T-cell (primary cell): ENCODE measurements around the gene IQGAP3. TPM values are rescaled to one million over a fixed set of nuclear protein-coding genes. Genes with fewer than 3 reads are reported as not detected.

Source experiments
- ATAC-seq, 4 experiments: fragments of 200-7000 bp in 3 of 4; fragments of 150-1000 bp in 1 of 4; cut with Tn5 transposase; replicated peaks in 1 of 4; 1 replicate in 3 of 4; 2 replicates in 1 of 4; pipeline ENCODE4 v1.10.0; 2021; ENCODE audit warnings: moderate library complexity in 3 of 4, mild to moderate bottlenecking in 2 of 4, moderate number of reproducible peaks in 1 of 4
- CTCF ChIA-PET, 2 donors: fragments of 300-600 bp; sonication (Branson Sonifier 250); formaldehyde crosslinking; loops; one replicate each; lab custom pipeline; 2022; ENCODE audit warnings: antibody characterized with exemption in 2 of 2; lab: Charles Lee
- POLR2A ChIA-PET, 2 donors: fragments of 300-600 bp; sonication (Branson Sonifier 250); formaldehyde crosslinking; loops; one replicate each; lab custom pipeline; 2022; ENCODE audit warnings: antibody characterized with exemption in 2 of 2; lab: Charles Lee
- DNase-seq, 35 experiments: peaks; one replicate each; pipeline versions ENCODE4 v3.0.0 to v3.0.0-alpha.2; 2013 to 2023
- H3K27ac ChIP-seq: one replicate; pipeline ENCODE4 v1.5.1; 2013; ENCODE audit warnings: low read length
- H3K27me3 ChIP-seq, 2 experiments: replicated peaks in 1 of 2; 1 replicate in 1 of 2; 2 replicates in 1 of 2; pipeline versions ENCODE4 v1.6.1 to v1.7.0; 2013; ENCODE audit warnings: low read length in 1 of 2, mixed read lengths in 1 of 2; ENCODE audit not compliant: control insufficient read depth in 2 of 2, insufficient read depth in 2 of 2; ENCODE audit errors: extremely low read depth in 1 of 2
- H3K36me3 ChIP-seq, 2 donors: 1 replicate in 1 of 2; 2 replicates in 1 of 2; pipeline versions ENCODE4 v1.6.1 to v1.7.0; 2013; ENCODE audit warnings: low read length in 1 of 2; ENCODE audit not compliant: control insufficient read depth in 2 of 2, insufficient read depth in 1 of 2; ENCODE audit errors: extremely low read depth in 1 of 2
- H3K4me1 ChIP-seq, 2 experiments: 1 replicate in 1 of 2; 2 replicates in 1 of 2; pipeline versions ENCODE4 v1.6.1 to v1.7.0; 2013; ENCODE audit warnings: low read length in 2 of 2, mixed read lengths in 1 of 2; ENCODE audit not compliant: insufficient read depth in 2 of 2, control insufficient read depth in 1 of 2; ENCODE audit errors: extremely low read depth in 1 of 2
- H3K4me3 ChIP-seq, 2 donors: 1 replicate in 1 of 2; 2 replicates in 1 of 2; pipeline versions ENCODE4 v1.5.1 to v1.7.0; 2013; ENCODE audit warnings: mild to moderate bottlenecking in 2 of 2, low read length in 1 of 2, moderate library complexity in 1 of 2; ENCODE audit not compliant: control insufficient read depth in 1 of 2; ENCODE audit errors: extremely low read depth in 1 of 2
- H3K9me3 ChIP-seq: 2 replicates; pipeline ENCODE4 v1.7.0; 2013
- H3K27ac Mint-ChIP-seq, 2 donors: one replicate each; pipeline ENCODE4 v1.8.0; 2020 to 2021; ENCODE audit warnings: mild to moderate bottlenecking in 2 of 2, mixed read lengths in 2 of 2
- H3K27me3 Mint-ChIP-seq, 2 donors: one replicate each; pipeline ENCODE4 v1.8.0; 2021 to 2022; ENCODE audit warnings: mixed read lengths in 2 of 2
- H3K36me3 Mint-ChIP-seq: one replicate; pipeline ENCODE4 v1.8.0; 2021; ENCODE audit warnings: mixed read lengths
- H3K4me1 Mint-ChIP-seq, 3 donors: one replicate each; pipeline ENCODE4 v1.8.0; 2020 to 2022; ENCODE audit warnings: mixed read lengths in 3 of 3, mild to moderate bottlenecking in 1 of 3
- H3K4me3 Mint-ChIP-seq, 3 donors: one replicate each; pipeline ENCODE4 v1.8.0; 2020 to 2022; ENCODE audit warnings: mild to moderate bottlenecking in 3 of 3, mixed read lengths in 3 of 3, moderate library complexity in 3 of 3
- H3K9me3 Mint-ChIP-seq, 3 donors: one replicate each; pipeline ENCODE4 v1.8.0; 2020 to 2022; ENCODE audit warnings: mixed read lengths in 3 of 3
- WGBS: methylation state at CpG from one replicate; pipeline ENCODE4 v1.1.5; 2013; ENCODE audit warnings: missing lambda C conversion rate; ENCODE audit not compliant: insufficient coverage; 5-methylcytosine and 5-hydroxymethylcytosine counted together
- total RNA-seq, 35 experiments: library from RNA in 6 of 35; stranded (reverse) in 6 of 35; fragments of 120-200 nt in 1 of 35; gene quantifications; one replicate each; pipeline versions ENCODE4 v1.2.1 to v1.2.4 and lab custom pipeline; 2013 to 2026

IQGAP3 gene
- total RNA-seq, 5 donors from 2014 or later (not counting 1 experiment from before 2014, with no cell fraction given): 0.13 to 0.19 (median 0.18) TPM; not detected in 1

DNA sequence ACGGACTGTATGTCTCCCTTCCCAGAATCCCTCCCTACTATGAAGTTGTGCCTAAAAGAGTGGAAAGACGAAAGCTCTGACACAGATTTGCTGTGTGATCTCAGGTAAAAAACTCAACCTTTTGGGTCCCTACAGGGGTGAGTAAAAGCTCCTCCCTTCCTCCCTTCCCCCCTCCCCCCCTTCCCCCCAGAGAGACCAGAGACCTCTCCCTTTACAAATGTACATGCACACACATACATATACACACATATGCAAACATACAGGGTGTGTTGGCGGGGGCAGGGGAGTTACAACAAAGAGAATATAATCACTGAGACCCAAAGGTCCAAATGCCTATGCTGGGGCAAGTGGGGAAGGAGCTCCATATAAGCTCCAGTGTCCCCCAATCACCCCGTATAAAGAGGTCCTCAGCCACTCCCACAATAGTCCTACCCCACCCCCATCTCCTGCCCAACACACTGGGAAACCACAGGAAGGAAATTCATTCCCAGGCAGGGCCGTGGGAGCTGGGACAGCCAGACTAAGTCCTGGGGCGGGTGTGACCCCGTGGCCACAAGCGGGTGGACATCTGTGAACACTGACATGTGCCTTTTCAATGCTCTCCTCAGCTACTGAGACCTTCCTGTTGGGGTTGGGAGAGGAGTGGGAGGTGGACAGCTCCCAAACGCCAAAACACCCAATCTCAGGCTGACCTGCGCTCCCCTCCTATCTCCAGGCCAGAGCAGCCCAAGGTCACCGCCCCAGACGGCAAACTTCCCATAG is 73.8 kb downstream of the IQGAP3 start:
- no peak for DNase-seq

GRCh38 chr1:156497743-156498431 is 74.5 kb downstream of the IQGAP3 start:
- ChIA-PET POLR2A (interaction anchor here (0.5 to 1.0 kb wide), 5 partner anchors 10 to 219 kb away, joined by 3 to 7 read pairs (median 6); no protein-coding TSS in a partner anchor), CTCF (interaction anchor here (0.7 to 1.3 kb wide), 4 partner anchors 10 to 84 kb away, joined by 3 to 4 read pairs (median 3); no protein-coding TSS in a partner anchor)
- H3K36me3 ChIP-seq: peaks cover 3 to 16% of the 10 kb centered on the region in 2 donors
- peak overlapping the region; percentile 31 for H3K27ac ChIP-seq
- ATAC-seq: no peak
- peak overlapping the region; percentile 74 to 92 for H3K27ac Mint-ChIP-seq
- H3K4me1 Mint-ChIP-seq: peaks cover 69 to 79% (median 78%) of the 10 kb centered on the region in 3 donors
- H3K4me3 ChIP-seq: peak overlapping the region; percentile 2 to 58
- no peaks in the 10 kb centered on the region for H3K9me3 ChIP-seq
- H3K4me1 ChIP-seq: peaks cover 52 to 86% of the 10 kb centered on the region in 2 experiments
- H3K4me3 Mint-ChIP-seq: peak overlapping the region; percentile 82 to 92 (median 90)
- H3K9me3 Mint-ChIP-seq: no peaks in the 10 kb centered on the region
- DNase-seq: no peak
- no peaks in the 10 kb centered on the region for H3K27me3 Mint-ChIP-seq
- H3K36me3 Mint-ChIP-seq: peaks cover 10% of the 10 kb centered on the region
- H3K27me3 ChIP-seq: no peaks in the 10 kb centered on the region
- WGBS: 100% methylated on average over 1 of the region's 5 CpGs

More for the DNA sequence above, 73.8 kb downstream of the IQGAP3 start:
- Histone ChIP-seq H3K27me3 (no peaks in the 10 kb centered on the region), H3K27ac (peak overlapping the region; percentile 27), H3K9me3 (no peaks in the 10 kb centered on the region), H3K4me1 (peaks cover 55 to 86% of the 10 kb centered on the region in 2 experiments), H3K4me3 (peak overlapping the region; percentile 87 to 93), H3K36me3 (peaks cover 3 to 14% of the 10 kb centered on the region in 2 donors)
- peak overlapping the region; percentile 82 to 92 (median 90) for H3K4me3 Mint-ChIP-seq
- WGBS: 7% methylated on average over 4 of the region's 12 CpGs
- ATAC-seq: no peak
- ChIA-PET CTCF (interaction anchor here (0.5 to 1.3 kb wide), 4 partner anchors 14 to 83 kb away, joined by 3 to 8 read pairs (median 4); no protein-coding TSS in a partner anchor), POLR2A (interaction anchor here (0.5 to 1.0 kb wide), 5 partner anchors 13 to 220 kb away, joined by 3 to 7 read pairs (median 4); no protein-coding TSS in a partner anchor)
- H3K9me3 Mint-ChIP-seq: no peaks in the 10 kb centered on the region
- H3K4me1 Mint-ChIP-seq: peaks cover 69 to 79% (median 78%) of the 10 kb centered on the region in 3 donors
- H3K27me3 Mint-ChIP-seq: no peaks in the 10 kb centered on the region
- peak overlapping the region; percentile 74 to 85 for H3K27ac Mint-ChIP-seq
- peaks cover 9% of the 10 kb centered on the region for H3K36me3 Mint-ChIP-seq

DNA sequence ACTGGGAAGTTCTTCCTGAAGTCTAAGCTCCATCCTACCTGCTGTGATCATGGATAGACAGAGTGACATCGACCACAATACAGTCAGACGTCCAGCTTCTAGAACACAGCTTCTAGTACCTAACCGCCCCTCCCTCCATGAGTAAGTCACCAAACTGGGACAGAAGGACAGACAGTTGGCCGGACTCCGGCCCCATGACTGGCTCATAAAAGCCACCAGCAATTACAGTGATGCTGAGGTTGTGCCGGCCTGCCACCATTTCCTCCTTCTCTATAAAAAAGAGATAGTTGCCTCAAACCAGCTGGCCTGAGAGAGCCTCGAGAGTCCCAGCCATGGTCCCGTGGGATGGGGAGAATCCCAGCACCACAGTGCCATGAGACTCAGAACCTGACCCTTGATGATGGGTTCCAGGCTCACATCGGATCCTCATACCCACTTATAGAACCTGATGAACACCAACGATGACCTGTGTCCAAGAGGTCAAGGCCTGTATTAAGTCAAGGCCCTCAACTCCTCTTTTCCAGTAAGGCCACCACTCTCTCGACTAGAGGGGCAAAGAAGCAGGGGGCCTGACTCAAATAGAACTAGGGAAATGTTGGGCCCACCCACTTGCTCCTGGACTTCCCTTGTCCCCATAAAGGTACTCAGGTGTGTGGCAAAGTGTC is 75.2 kb downstream of the IQGAP3 start:
- Histone ChIP-seq H3K4me3 (peak overlapping the region in 1 of 2 donors; percentile 17), H3K27ac (peak overlapping the region; percentile 31), H3K4me1 (peaks cover 52 to 86% of the 10 kb centered on the region in 2 experiments), H3K36me3 (peaks cover 3 to 19% of the 10 kb centered on the region in 2 donors), H3K27me3 (no peaks in the 10 kb centered on the region), H3K9me3 (no peaks in the 10 kb centered on the region)
- ATAC-seq (no peak), DNase-seq (no peak)
- Mint-ChIP-seq H3K9me3 (no peaks in the 10 kb centered on the region), H3K4me3 (peak overlapping the region; percentile 82 to 92 (median 90)), H3K36me3 (peaks cover 16% of the 10 kb centered on the region), H3K27me3 (no peaks in the 10 kb centered on the region), H3K4me1 (peaks cover 69 to 79% (median 78%) of the 10 kb centered on the region in 3 donors), H3K27ac (peak overlapping the region; percentile 77 to 92)
- POLR2A ChIA-PET: interaction anchor here in 1 of 2 donors (0.6 kb wide), 1 partner anchor 10 kb away, joined by 7 read pairs; no protein-coding TSS in a partner anchor
- CTCF ChIA-PET: interaction anchor here in 1 of 2 donors (0.7 kb wide), 1 partner anchor 11 kb away, joined by 3 read pairs; no protein-coding TSS in a partner anchor
- WGBS: 76% methylated on average over 7 of the region's 11 CpGs

- 54% methylated on average over 6 of the region's 10 CpGs for WGBS
- H3K4me1 Mint-ChIP-seq: peaks cover 74 to 79% (median 79%) of the 10 kb centered on the region in 3 donors
- H3K4me1 ChIP-seq: peaks cover 54 to 86% of the 10 kb centered on the region in 2 experiments
- ATAC-seq: no peak
- H3K27me3 Mint-ChIP-seq: no peaks in the 10 kb centered on the region
- peak overlapping the region; percentile 48 to 90 (median 82) for H3K4me3 Mint-ChIP-seq
- peaks cover 21% of the 10 kb centered on the region for H3K36me3 Mint-ChIP-seq
- POLR2A ChIA-PET: interaction anchor here in 1 of 2 donors (0.6 kb wide), 1 partner anchor 39 kb away, joined by 5 read pairs; no protein-coding TSS in a partner anchor
- no peak overlapping the region for H3K27ac ChIP-seq
- CTCF ChIA-PET: interaction anchor here in 1 of 2 donors (0.5 kb wide), 1 partner anchor 10 kb away, joined by 4 read pairs; no protein-coding TSS in a partner anchor
- DNase-seq: no peak
- no peak overlapping the region for H3K4me3 ChIP-seq
- H3K27ac Mint-ChIP-seq: peak overlapping the region; percentile 86 to 92
- peaks cover 3 to 24% of the 10 kb centered on the region in 2 donors for H3K36me3 ChIP-seq
- no peaks in the 10 kb centered on the region for H3K9me3 Mint-ChIP-seq
- H3K9me3 ChIP-seq: no peaks in the 10 kb centered on the region
- no peaks in the 10 kb centered on the region for H3K27me3 ChIP-seq
These were observed 76.1 kb downstream of the IQGAP3 start for GRCh38 chr1:156496211-156496761.

- peak overlapping the region; percentile 86 to 92 for H3K27ac Mint-ChIP-seq
- Histone ChIP-seq H3K27ac (no peak overlapping the region), H3K4me3 (no peak overlapping the region), H3K36me3 (peaks cover 3 to 24% of the 10 kb centered on the region in 2 donors), H3K4me1 (peaks cover 61 to 90% of the 10 kb centered on the region in 2 experiments), H3K27me3 (no peaks in the 10 kb centered on the region), H3K9me3 (no peaks in the 10 kb centered on the region)
- 84% methylated on average over 6 of the region's 9 CpGs for WGBS
- H3K4me1 Mint-ChIP-seq: peaks cover 81 to 86% (median 85%) of the 10 kb centered on the region in 3 donors
- H3K4me3 Mint-ChIP-seq: peak overlapping the region in 2 of 3 donors; percentile 23 to 82
- ATAC-seq: no peak
- no peaks in the 10 kb centered on the region for H3K9me3 Mint-ChIP-seq
- ChIA-PET POLR2A (interaction anchor here in 1 of 2 donors (0.8 kb wide), 1 partner anchor 13 kb away, joined by 4 read pairs; no protein-coding TSS in a partner anchor), CTCF (no interaction called here)
- H3K36me3 Mint-ChIP-seq: peaks cover 21% of the 10 kb centered on the region
- H3K27me3 Mint-ChIP-seq: no peaks in the 10 kb centered on the region
- no peak for DNase-seq
These were observed 76.8 kb downstream of the IQGAP3 start for GRCh38 chr1:156495401-156496140.
